ENCODE results near the gene MT1H. TPM values are rescaled to one million over a fixed set of nuclear protein-coding genes. Genes with fewer than 3 reads are reported as not detected.
"Not testable (repeated sequence)": the region's sequence is repeated elsewhere in the genome, so short reads cannot be mapped to it uniquely, and the experiment has no call there.

Gene MT1H
- total and polyA plus RNA-seq, 2 experiments from 2014 or later = 13.5 TPM; not detected in 1

GRCh38 chr16:56716761-56717160 lies 47.1 kb downstream of the MT1H start:
- TF ChIP-seq CTCF (IDR thresholded peaks at IDR 0.05; ENCODE audit: poor library complexity) (no peak), EZH2 (IDR thresholded peaks at IDR 0.05; ENCODE audit: borderline replicate concordance) (no peak), EZH2phosphoT487 (IDR thresholded peaks at IDR 0.05; ENCODE audit: low read depth, severe bottlenecking, unreplicated experiment) (no peak)
- H3K9me2 ChIP-seq (replicated peaks; ENCODE audit: insufficient read depth) = no peaks in the 10 kb centered on the region

GRCh38 chr16:56717532-56717931 lies 47.9 kb downstream of the MT1H start:
- 92% methylated on average over 2 of the region's 2 CpGs for WGBS (ENCODE audit: low lambda C conversion rate, missing lambda C conversion rate)
- H3K9me2 ChIP-seq (replicated peaks; ENCODE audit: insufficient read depth); H3K36me3 ChIP-seq (replicated peaks; ENCODE audit: insufficient read depth, low read depth); H3K4me3 ChIP-seq; H3K9me3 ChIP-seq (ENCODE audit: low read depth); H3K27me3 ChIP-seq; H3K27ac ChIP-seq; H3K4me2 ChIP-seq; DNase-seq (ENCODE audit: low spot score); H3K4me1 ChIP-seq (ENCODE audit: insufficient read depth); H4K20me1 ChIP-seq (ENCODE audit: insufficient read depth, poor library complexity, severe bottlenecking); H3K79me2 ChIP-seq; H2AFZ ChIP-seq: not testable (repeated sequence)

More at GRCh38 chr16:56716761-56717160, 47.1 kb downstream of the MT1H start:
- H3K4me3 ChIP-seq = no peak overlapping the region
- no peaks in the 10 kb centered on the region for H3K36me3 ChIP-seq (replicated peaks; ENCODE audit: insufficient read depth, low read depth)
- H2AFZ ChIP-seq = no peak overlapping the region
- H3K79me2 ChIP-seq = no peaks in the 10 kb centered on the region
- WGBS (ENCODE audit: low lambda C conversion rate, missing lambda C conversion rate) = 69% methylated on average over 3 of the region's 3 CpGs
- no peak overlapping the region for H3K4me2 ChIP-seq
- H3K4me1 ChIP-seq (ENCODE audit: insufficient read depth) = no peaks in the 10 kb centered on the region
- H3K9me3 ChIP-seq (ENCODE audit: low read depth) = no peaks in the 10 kb centered on the region
- no peaks in the 10 kb centered on the region for H4K20me1 ChIP-seq (ENCODE audit: insufficient read depth, poor library complexity, severe bottlenecking)
- no peak overlapping the region for H3K27ac ChIP-seq
- no peaks in the 10 kb centered on the region for H3K27me3 ChIP-seq
- DNase-seq (ENCODE audit: low spot score) = no peak

Other genes starting within 250 kb of the MT1H start
- gene AMFR, start 244.3 kb upstream of the MT1H start, total RNA-seq = 109 and 135 TPM in 2 replicates
- 56.2 and 67.2 TPM in 2 replicates for gene AMFR, start 244.3 kb upstream of the MT1H start, polyA plus RNA-seq
- 75.3 and 76.6 TPM in 2 replicates for gene NUDT21, start 218.5 kb upstream of the MT1H start, total RNA-seq
- 44.7 and 47.4 TPM in 2 replicates for gene NUDT21, start 218.5 kb upstream of the MT1H start, polyA plus RNA-seq
- 45.6 and 58.9 TPM in 2 replicates for gene OGFOD1, start 218.3 kb upstream of the MT1H start, total RNA-seq
- 37.0 and 55.5 TPM in 2 replicates for gene OGFOD1, start 218.3 kb upstream of the MT1H start, polyA plus RNA-seq
- gene BBS2, start 149.8 kb upstream of the MT1H start, total RNA-seq = 39.0 and 47.0 TPM in 2 replicates
- gene BBS2, start 149.8 kb upstream of the MT1H start, polyA plus RNA-seq = 31.5 and 40.8 TPM in 2 replicates
- not detected in 2 replicates for gene MT4, start 104.7 kb upstream of the MT1H start, total RNA-seq
- not detected in 2 replicates for gene MT4, start 104.7 kb upstream of the MT1H start, polyA plus RNA-seq
- gene MT3, start 80.3 kb upstream of the MT1H start, total RNA-seq = not detected in 2 replicates
- gene MT3, start 80.3 kb upstream of the MT1H start, polyA plus RNA-seq = not detected in 2 replicates
- 64.9 and 70.3 TPM in 2 replicates for gene MT2A, start 61.2 kb upstream of the MT1H start, total RNA-seq
- gene MT2A, start 61.2 kb upstream of the MT1H start, polyA plus RNA-seq = 914 and 1,143 TPM in 2 replicates
- 42.3 and 65.5 TPM in 2 replicates for gene MT1E, start 44.0 kb upstream of the MT1H start, total RNA-seq
- gene MT1E, start 44.0 kb upstream of the MT1H start, polyA plus RNA-seq = 105 and 121 TPM in 2 replicates
- 0.60 TPM in 1 of 2 replicates, not detected in the other for gene MT1M, start 37.2 kb upstream of the MT1H start, total RNA-seq
- 0.26 TPM in 1 of 2 replicates, not detected in the other for gene MT1M, start 37.2 kb upstream of the MT1H start, polyA plus RNA-seq
- gene MT1A, start 31.1 kb upstream of the MT1H start, total RNA-seq = not detected in 2 replicates
- gene MT1A, start 31.1 kb upstream of the MT1H start, polyA plus RNA-seq = 1.9 and 2.7 TPM in 2 replicates
- not detected in 2 replicates for gene MT1B, start 17.9 kb upstream of the MT1H start, total RNA-seq
- 0.47 and 2.2 TPM in 2 replicates for gene MT1B, start 17.9 kb upstream of the MT1H start, polyA plus RNA-seq
- gene MT1F, start 11.9 kb upstream of the MT1H start, total RNA-seq = 3.1 and 7.1 TPM in 2 replicates
- 8.7 and 11.8 TPM in 2 replicates for gene MT1F, start 11.9 kb upstream of the MT1H start, polyA plus RNA-seq
- 49.7 and 64.1 TPM in 2 replicates for gene MT1G, start 1.7 kb upstream of the MT1H start, total RNA-seq
- 44.5 and 45.3 TPM in 2 replicates for gene MT1G, start 1.7 kb upstream of the MT1H start, polyA plus RNA-seq
- 39.8 and 52.0 TPM in 2 replicates for gene MT1X, start 12.7 kb downstream of the MT1H start, total RNA-seq
- gene MT1X, start 12.7 kb downstream of the MT1H start, polyA plus RNA-seq = 121 and 127 TPM in 2 replicates
- 23.5 and 36.4 TPM in 2 replicates for gene NUP93, start 60.3 kb downstream of the MT1H start, total RNA-seq
- gene NUP93, start 60.3 kb downstream of the MT1H start, polyA plus RNA-seq = 35.7 and 39.6 TPM in 2 replicates
- gene SLC12A3, start 195.4 kb downstream of the MT1H start, total RNA-seq = not detected in 2 replicates
- gene SLC12A3, start 195.4 kb downstream of the MT1H start, polyA plus RNA-seq = not detected in 2 replicates